K562 (cell line): Measurements from ENCODE around the gene PCSK7. TPM values are rescaled to one million over a fixed set of nuclear protein-coding genes. Genes with fewer than 3 reads are reported as not detected.

Experiments
- ATAC-seq: fragments of 200-7000 bp; cut with Tn5 transposase; 3 replicates; pipeline ENCODE4 v1.9.1; 2020; ENCODE audit warnings: moderate library complexity
- BruUV-seq: library from RNA; stranded (reverse); fragments of 400-500 nt; replicated peaks from 2 replicates; lab custom pipeline; 2021; lab: Mats Ljungman, UMichigan
- CTCF ChIA-PET: fragments of 300-600 bp; formaldehyde crosslinking; extraction: SDS; loops from one replicate; lab custom pipeline; 2021; ENCODE audit warnings: low intra/inter-chr PET ratio; lab: Yijun Ruan, JAX
- POLR2A ChIA-PET: fragments of 300-600, 350-650 bp; sonication (Branson Sonifier 250); formaldehyde crosslinking; extraction: SDS; loops from one replicate; lab custom pipeline; 2021; ENCODE audit warnings: antibody characterized with exemption, inconsistent platforms; lab: Yijun Ruan, JAX
- DNase-seq, 4 experiments: peaks; one replicate each; pipeline versions ENCODE4 v3.0.0 to v3.0.0-alpha.2; 2011 to 2018; ENCODE audit warnings: low spot score in 3 of 4, mixed read lengths in 3 of 4; ENCODE audit errors: extremely low read depth in 1 of 4
- FAIRE-seq: peaks from 2 replicates; lab custom pipeline; 2011; peaks lifted over from hg19 to GRCh38; lab: Jason Lieb, UNC
- H2AFZ ChIP-seq: 2 replicates; pipeline ENCODE4 v1.6.0; 2011; ENCODE audit warnings: low read depth, low read length, control low read depth, inconsistent platforms
- H3K27ac ChIP-seq: fragments of 200-600 bp; 3 replicates; pipeline ENCODE4 v1.8.0; 2011; ENCODE audit warnings: low read depth, mild to moderate bottlenecking, control low read depth, inconsistent platforms, low read length, moderate library complexity, mixed read lengths; ENCODE audit errors: extremely low read depth
- H3K27me3 ChIP-seq, 2 experiments: fragments of 300-600 bp in 1 of 2; 2 replicates in 1 of 2; 3 replicates in 1 of 2; pipeline versions ENCODE4 v1.6.0 to v1.8.0; 2011; ENCODE audit warnings: inconsistent platforms in 2 of 2, low read length in 2 of 2, mild to moderate bottlenecking in 1 of 2, mixed read lengths in 1 of 2, moderate library complexity in 1 of 2; ENCODE audit not compliant: control insufficient read depth in 2 of 2, insufficient read depth in 2 of 2
- H3K36me3 ChIP-seq: fragments of 300-600 bp; 3 replicates; pipeline ENCODE4 v1.8.0; 2011; ENCODE audit warnings: mild to moderate bottlenecking, low read length, inconsistent platforms; ENCODE audit not compliant: control insufficient read depth, insufficient read depth
- H3K4me1 ChIP-seq, 2 experiments: fragments of 200-600 bp in 1 of 2; replicated peaks in 1 of 2; 2 replicates in 1 of 2; 3 replicates in 1 of 2; pipeline versions ENCODE4 v1.5.1 to v1.8.0; 2011; ENCODE audit warnings: inconsistent platforms in 2 of 2, low read length in 2 of 2, mild to moderate bottlenecking in 1 of 2, mixed read lengths in 1 of 2, moderate library complexity in 1 of 2; ENCODE audit not compliant: control insufficient read depth in 2 of 2, insufficient read depth in 2 of 2
- H3K4me2 ChIP-seq: 2 replicates; pipeline ENCODE4 v1.6.1; 2011; ENCODE audit warnings: low read length, control low read depth, inconsistent platforms, mixed read lengths; ENCODE audit not compliant: insufficient read depth
- H3K4me3 ChIP-seq: fragments of 200-600 bp; sonication (generic), shearing (Covaris generic); 2 replicates; pipeline ENCODE4 v1.5.1; 2016; ENCODE audit warnings: control low read depth, inconsistent platforms
- H3K79me2 ChIP-seq: fragments of 200-600 bp; 3 replicates; pipeline ENCODE4 v1.8.0; 2011; ENCODE audit warnings: low read length, inconsistent platforms; ENCODE audit not compliant: control insufficient read depth, insufficient read depth
- H3K9ac ChIP-seq, 2 experiments: 2 replicates each; pipeline versions ENCODE4 v1.6.0 to v1.6.1; 2011; ENCODE audit warnings: low read depth in 2 of 2, low read length in 2 of 2, control low read depth in 1 of 2, inconsistent platforms in 1 of 2, mild to moderate bottlenecking in 1 of 2, mixed read lengths in 1 of 2; ENCODE audit not compliant: insufficient read depth in 1 of 2
- H3K9me1 ChIP-seq: one replicate; pipeline ENCODE4 v1.6.0; 2011; ENCODE audit warnings: inconsistent platforms, mild to moderate bottlenecking, low read length, moderate library complexity; ENCODE audit not compliant: control insufficient read depth, insufficient read depth
- H3K9me3 ChIP-seq: replicated peaks from 2 replicates; pipeline ENCODE4 v1.5.1; 2011; ENCODE audit warnings: low read depth, low read length, inconsistent platforms; ENCODE audit not compliant: control insufficient read depth, insufficient read depth
- H4K20me1 ChIP-seq: replicated peaks from 2 replicates; pipeline ENCODE4 v1.6.1; 2011; ENCODE audit warnings: low read length, inconsistent platforms, mixed read lengths; ENCODE audit not compliant: control insufficient read depth, insufficient read depth
- ARID1B ChIP-seq: fragments of 450-650 bp; IDR thresholded peaks from 2 replicates; pipeline ENCODE4 v1.6.1; 2016; ENCODE audit warnings: antibody characterized with exemption, mild to moderate bottlenecking, inconsistent platforms
- C11orf30 ChIP-seq: fragments of 450-650 bp; IDR thresholded peaks from 2 replicates; pipeline ENCODE4 v1.6.1; 2016; ENCODE audit warnings: low read depth, mild to moderate bottlenecking
- CBFA2T3 ChIP-seq: fragments of 450-650 bp; IDR thresholded peaks from 2 replicates; pipeline ENCODE4 v1.6.1; 2017
- DPF2 ChIP-seq: fragments of 450-650 bp; IDR thresholded peaks from 2 replicates; pipeline ENCODE4 v1.6.1; 2016
- ETV5 ChIP-seq: sonication (generic); formaldehyde crosslinking; IDR thresholded peaks from 2 replicates; pipeline ENCODE4 v1.4.0; 2020; ENCODE audit warnings: low read depth, mild to moderate bottlenecking, missing genetic modification reagents
- MAFF ChIP-seq: IDR thresholded peaks from 2 replicates; pipeline ENCODE4 v1.6.1; 2012; ENCODE audit warnings: low read length, improper control_type of control experiment
- MAFG ChIP-seq: fragments of 450-650 bp; conservative IDR thresholded peaks from 2 replicates; pipeline ENCODE4 v1.6.1; 2016; ENCODE audit warnings: missing genetic modification characterization, missing compliant biosample characterization
- MAFK ChIP-seq: IDR thresholded peaks from 2 replicates; pipeline ENCODE4 v1.6.1; 2011; ENCODE audit warnings: low read length, improper control_type of control experiment
- NFE2 ChIP-seq: IDR thresholded peaks from 2 replicates; pipeline ENCODE4 v1.6.1; 2014; ENCODE audit warnings: antibody characterized with exemption, low read depth
- TCF3 ChIP-seq: sonication (generic); formaldehyde crosslinking; IDR thresholded peaks from 2 replicates; pipeline ENCODE4 v1.4.0; 2020; ENCODE audit warnings: mild to moderate bottlenecking, missing genetic modification reagents
- VEZF1 ChIP-seq: fragments of 200-800 bp; sonication (Bioruptor generic); IDR thresholded peaks from 2 replicates; pipeline ENCODE4 v1.6.1; 2017; ENCODE audit warnings: missing genetic modification characterization, missing compliant biosample characterization
- ZNF232 ChIP-seq: sonication (generic); formaldehyde crosslinking; IDR thresholded peaks from 2 replicates; pipeline ENCODE4 v1.8.0; 2022; ENCODE audit warnings: mild to moderate bottlenecking, missing genetic modification reagents
- ZNF316 ChIP-seq: fragments of 450-650 bp; IDR thresholded peaks from 2 replicates; pipeline ENCODE4 v1.6.1; 2016
- ZNF695 ChIP-seq: fragments of 450-650 bp; formaldehyde crosslinking; IDR thresholded peaks from 2 replicates; pipeline ENCODE4 v1.4.0; 2020; ENCODE audit warnings: mild to moderate bottlenecking, moderate library complexity
- WGBS: fragments of 100-300 bp; shearing (Covaris generic); methylation state at CpG from one replicate; pipeline ENCODE4 v1.1.6; 2016; ENCODE audit warnings: low coverage, mixed read lengths; ENCODE audit not compliant: insufficient coverage; ENCODE audit errors: missing lambda C conversion rate; 5-methylcytosine and 5-hydroxymethylcytosine counted together
- in situ Hi-C: fragments of 300-500 bp; cut with MboI; formaldehyde crosslinking; loops from 4 replicates; pipeline ENCODE4 v1.15.0; 2018; ENCODE audit warnings: inconsistent platforms, mixed read lengths
- intact Hi-C: fragments of 100-400 bp; cut with micrococcal nuclease; formaldehyde crosslinking; loops from 2 replicates; pipeline ENCODE4 v1.14.2; 2022
- polyA plus RNA-seq, 8 experiments: library from polyadenylated mRNA; depleted of rRNA in 4 of 8; stranded (reverse) in 5 of 8; unstranded in 3 of 8; fragments of >200 nt; fragmentation: Nextera tagmentation in 2 of 8; fragmentation: Illumina TruSeq in 1 of 8; extraction: Ambion mirVana in 2 of 8; extraction: Trizol in 1 of 8; gene quantifications; 2 replicates each; pipeline versions ENCODE4 v1.2.1 to v1.2.3, GENCODE V29; 2011 to 2014; ENCODE audit warnings: inconsistent platforms in 1 of 8, missing spikeins in 1 of 8
- total RNA-seq, 7 experiments: library from RNA; depleted of rRNA in 6 of 7; stranded (reverse); fragments of >200 nt in 6 of 7; fragmentation: Illumina TruSeq in 2 of 7; extraction: Trizol in 2 of 7; gene quantifications; 2 replicates each; pipeline versions ENCODE4 v1.2.1 to v1.2.3, GENCODE V29; 2011 to 2021; ENCODE audit warnings: low replicate concordance in 1 of 7
- TF ChIP-seq, protein P1 (sequence below): fragments of 450-650 bp; IDR thresholded peaks from 2 replicates; pipeline ENCODE4 v1.6.1; 2018; ENCODE audit not compliant: partially characterized antibody
- TF ChIP-seq, protein P2 (sequence below): fragments of 450-650 bp; IDR thresholded peaks from 2 replicates; pipeline ENCODE4 v1.6.1; 2017; ENCODE audit warnings: antibody characterized with exemption, mild to moderate bottlenecking

Gene PCSK7
- total and polyA plus RNA-seq, 9 of the 15 experiments (the other 6 are each of a cell fraction or from before 2014, with no cell fraction given) = 3.1 to 29.2 (median 15.6) TPM

- Histone ChIP-seq H3K36me3 (peaks cover 59% of the 10 kb centered on the region), H3K9me1 (no peaks in the 10 kb centered on the region), H3K9me3 (no peaks in the 10 kb centered on the region), H2AFZ (no peak overlapping the region), H3K4me1 (peaks cover 0 to 5% of the 10 kb centered on the region in 2 experiments; a peak in 2 of 5 replicates), H4K20me1 (no peaks in the 10 kb centered on the region), H3K27me3 (no peaks in the 10 kb centered on the region), H3K9ac (no peak overlapping the region), H3K4me2 (no peak overlapping the region), H3K4me3 (no peak overlapping the region), H3K79me2 (no peaks in the 10 kb centered on the region), H3K27ac (no peak overlapping the region)
- WGBS = 60% methylated on average over 4 of the region's 4 CpGs
- peak; percentile 58; the same call in 2 of the 3 replicates for ATAC-seq
- no TSS peak for BruUV-seq
- DNase-seq = peak; percentile 25 to 36 (median 32)
- in situ Hi-C loops (loop anchor here (25.0 kb wide), 1 partner anchor 736 kb away; no protein-coding TSS in a partner anchor), intact Hi-C loops (no loop called here)
- CTCF ChIA-PET = no interaction called here
- FAIRE-seq = no peak
- POLR2A ChIA-PET = interaction anchor here (0.7 to 1.9 kb wide), 2 partner anchors 11 to 461 kb away, joined by 3 to 6 read pairs; no protein-coding TSS in a partner anchor
- TF ChIP-seq, protein P1, sequence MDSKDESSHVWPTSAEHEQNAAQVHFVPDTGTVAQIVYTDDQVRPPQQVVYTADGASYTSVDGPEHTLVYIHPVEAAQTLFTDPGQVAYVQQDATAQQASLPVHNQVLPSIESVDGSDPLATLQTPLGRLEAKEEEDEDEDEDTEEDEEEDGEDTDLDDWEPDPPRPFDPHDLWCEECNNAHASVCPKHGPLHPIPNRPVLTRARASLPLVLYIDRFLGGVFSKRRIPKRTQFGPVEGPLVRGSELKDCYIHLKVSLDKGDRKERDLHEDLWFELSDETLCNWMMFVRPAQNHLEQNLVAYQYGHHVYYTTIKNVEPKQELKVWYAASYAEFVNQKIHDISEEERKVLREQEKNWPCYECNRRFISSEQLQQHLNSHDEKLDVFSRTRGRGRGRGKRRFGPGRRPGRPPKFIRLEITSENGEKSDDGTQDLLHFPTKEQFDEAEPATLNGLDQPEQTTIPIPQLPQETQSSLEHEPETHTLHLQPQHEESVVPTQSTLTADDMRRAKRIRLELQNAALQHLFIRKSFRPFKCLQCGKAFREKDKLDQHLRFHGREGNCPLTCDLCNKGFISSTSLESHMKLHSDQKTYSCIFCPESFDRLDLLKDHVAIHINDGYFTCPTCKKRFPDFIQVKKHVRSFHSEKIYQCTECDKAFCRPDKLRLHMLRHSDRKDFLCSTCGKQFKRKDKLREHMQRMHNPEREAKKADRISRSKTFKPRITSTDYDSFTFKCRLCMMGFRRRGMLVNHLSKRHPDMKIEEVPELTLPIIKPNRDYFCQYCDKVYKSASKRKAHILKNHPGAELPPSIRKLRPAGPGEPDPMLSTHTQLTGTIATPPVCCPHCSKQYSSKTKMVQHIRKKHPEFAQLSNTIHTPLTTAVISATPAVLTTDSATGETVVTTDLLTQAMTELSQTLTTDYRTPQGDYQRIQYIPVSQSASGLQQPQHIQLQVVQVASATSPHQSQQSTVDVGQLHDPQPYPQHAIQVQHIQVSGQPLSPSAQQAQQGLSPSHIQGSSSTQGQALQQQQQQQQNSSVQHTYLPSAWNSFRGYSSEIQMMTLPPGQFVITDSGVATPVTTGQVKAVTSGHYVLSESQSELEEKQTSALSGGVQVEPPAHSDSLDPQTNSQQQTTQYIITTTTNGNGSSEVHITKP = peak; percentile 70
- peak; percentile 91 for TF ChIP-seq C11orf30
- peak; percentile 37 for TF ChIP-seq CBFA2T3
- TF ChIP-seq ZNF316 = peak; percentile 93
- no peak for TF ChIP-seq ZNF232 (CRISPR knock-in tag)
- TF ChIP-seq ZNF695 (CRISPR knock-in tag) = no peak
- peak; percentile 50; the same call in 1 of the 2 replicates for TF ChIP-seq DPF2
- peak; percentile 46 for TF ChIP-seq ARID1B
- TF ChIP-seq VEZF1 (CRISPR knock-in tag) = no peak
- TF ChIP-seq MAFG (tag) = peak; percentile 88
- TF ChIP-seq ETV5 = no peak
- peak; percentile 80 for TF ChIP-seq MAFK
- peak; percentile 69; the same call in 1 of the 2 replicates for TF ChIP-seq MAFF
- TF ChIP-seq, protein P2, sequence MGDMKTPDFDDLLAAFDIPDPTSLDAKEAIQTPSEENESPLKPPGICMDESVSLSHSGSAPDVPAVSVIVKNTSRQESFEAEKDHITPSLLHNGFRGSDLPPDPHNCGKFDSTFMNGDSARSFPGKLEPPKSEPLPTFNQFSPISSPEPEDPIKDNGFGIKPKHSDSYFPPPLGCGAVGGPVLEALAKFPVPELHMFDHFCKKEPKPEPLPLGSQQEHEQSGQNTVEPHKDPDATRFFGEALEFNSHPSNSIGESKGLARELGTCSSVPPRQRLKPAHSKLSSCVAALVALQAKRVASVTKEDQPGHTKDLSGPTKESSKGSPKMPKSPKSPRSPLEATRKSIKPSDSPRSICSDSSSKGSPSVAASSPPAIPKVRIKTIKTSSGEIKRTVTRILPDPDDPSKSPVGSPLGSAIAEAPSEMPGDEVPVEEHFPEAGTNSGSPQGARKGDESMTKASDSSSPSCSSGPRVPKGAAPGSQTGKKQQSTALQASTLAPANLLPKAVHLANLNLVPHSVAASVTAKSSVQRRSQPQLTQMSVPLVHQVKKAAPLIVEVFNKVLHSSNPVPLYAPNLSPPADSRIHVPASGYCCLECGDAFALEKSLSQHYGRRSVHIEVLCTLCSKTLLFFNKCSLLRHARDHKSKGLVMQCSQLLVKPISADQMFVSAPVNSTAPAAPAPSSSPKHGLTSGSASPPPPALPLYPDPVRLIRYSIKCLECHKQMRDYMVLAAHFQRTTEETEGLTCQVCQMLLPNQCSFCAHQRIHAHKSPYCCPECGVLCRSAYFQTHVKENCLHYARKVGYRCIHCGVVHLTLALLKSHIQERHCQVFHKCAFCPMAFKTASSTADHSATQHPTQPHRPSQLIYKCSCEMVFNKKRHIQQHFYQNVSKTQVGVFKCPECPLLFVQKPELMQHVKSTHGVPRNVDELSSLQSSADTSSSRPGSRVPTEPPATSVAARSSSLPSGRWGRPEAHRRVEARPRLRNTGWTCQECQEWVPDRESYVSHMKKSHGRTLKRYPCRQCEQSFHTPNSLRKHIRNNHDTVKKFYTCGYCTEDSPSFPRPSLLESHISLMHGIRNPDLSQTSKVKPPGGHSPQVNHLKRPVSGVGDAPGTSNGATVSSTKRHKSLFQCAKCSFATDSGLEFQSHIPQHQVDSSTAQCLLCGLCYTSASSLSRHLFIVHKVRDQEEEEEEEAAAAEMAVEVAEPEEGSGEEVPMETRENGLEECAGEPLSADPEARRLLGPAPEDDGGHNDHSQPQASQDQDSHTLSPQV = peak; percentile 40; the same call in 1 of the 2 replicates
- peak; percentile 39; the same call in 1 of the 2 replicates for TF ChIP-seq NFE2
- peak; percentile 33 for TF ChIP-seq TCF3 (CRISPR knock-in tag)
Observed at GRCh38 chr11:117248341-117248740, 16.5 kb upstream of the PCSK7 start.
